Activated naive CD4-positive, alpha-beta T cell treated with anti-CD3 and anti-CD28 coated beads, Interleukin-2, amount 50 U/mL, for 16 hours (primary cell): ENCODE data around the gene PPAN.

Source experiments
- DNase-seq: peaks from one replicate; pipeline ENCODE4 v3.0.0-alpha.2; 2020

The PPAN gene

DNA sequence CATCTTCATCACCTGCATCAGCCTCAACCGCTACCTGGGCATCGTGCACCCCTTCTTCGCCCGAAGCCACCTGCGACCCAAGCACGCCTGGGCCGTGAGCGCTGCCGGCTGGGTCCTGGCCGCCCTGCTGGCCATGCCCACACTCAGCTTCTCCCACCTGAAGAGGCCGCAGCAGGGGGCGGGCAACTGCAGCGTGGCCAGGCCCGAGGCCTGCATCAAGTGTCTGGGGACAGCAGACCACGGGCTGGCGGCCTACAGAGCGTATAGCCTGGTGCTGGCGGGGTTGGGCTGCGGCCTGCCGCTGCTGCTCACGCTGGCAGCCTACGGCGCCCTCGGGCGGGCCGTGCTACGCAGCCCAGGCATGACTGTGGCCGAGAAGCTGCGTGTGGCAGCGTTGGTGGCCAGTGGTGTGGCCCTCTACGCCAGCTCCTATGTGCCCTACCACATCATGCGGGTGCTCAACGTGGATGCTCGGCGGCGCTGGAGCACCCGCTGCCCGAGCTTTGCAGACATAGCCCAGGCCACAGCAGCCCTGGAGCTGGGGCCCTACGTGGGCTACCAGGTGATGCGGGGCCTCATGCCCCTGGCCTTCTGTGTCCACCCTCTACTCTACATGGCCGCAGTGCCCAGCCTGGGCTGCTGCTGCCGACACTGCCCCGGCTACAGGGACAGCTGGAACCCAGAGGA, 7.9 kb downstream of the PPAN start:
- no peak for DNase-seq

DNA sequence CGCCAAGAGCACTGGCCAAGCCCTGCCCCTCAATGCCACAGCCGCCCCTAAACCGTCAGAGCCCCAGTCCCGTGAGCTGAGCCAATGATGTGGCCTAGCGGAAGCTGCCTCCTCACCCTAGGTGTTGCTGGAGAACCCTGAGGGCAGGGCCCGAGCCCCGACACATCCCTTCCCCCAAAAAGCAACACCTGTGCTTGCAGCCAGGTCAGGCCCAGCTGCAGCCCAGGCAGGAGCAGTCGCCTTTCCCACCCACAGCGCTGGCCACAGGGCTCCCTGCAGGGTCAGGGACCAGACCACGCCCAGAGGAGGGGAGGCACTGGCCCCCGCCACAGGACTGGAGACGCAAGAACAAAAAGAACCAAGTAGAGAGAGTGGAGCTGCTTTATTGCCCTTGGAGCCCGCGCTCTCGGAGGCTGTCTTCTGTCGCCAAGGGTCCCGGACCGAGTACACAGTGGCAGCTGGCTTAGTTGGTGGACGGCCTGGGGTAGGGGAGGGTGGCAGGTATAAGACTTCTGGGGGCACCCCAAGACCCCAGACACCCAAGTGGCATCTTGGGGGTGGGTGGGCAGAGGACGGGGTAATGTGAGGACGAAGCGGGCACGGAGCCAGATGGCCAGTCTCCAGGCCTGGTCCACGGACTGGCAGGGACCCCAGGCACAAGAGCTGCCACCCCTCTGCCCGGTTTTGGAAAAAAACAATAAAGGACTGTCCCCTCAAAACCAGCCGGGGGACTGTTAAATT, 8.7 kb downstream of the PPAN start:
- no peak for DNase-seq

DNA sequence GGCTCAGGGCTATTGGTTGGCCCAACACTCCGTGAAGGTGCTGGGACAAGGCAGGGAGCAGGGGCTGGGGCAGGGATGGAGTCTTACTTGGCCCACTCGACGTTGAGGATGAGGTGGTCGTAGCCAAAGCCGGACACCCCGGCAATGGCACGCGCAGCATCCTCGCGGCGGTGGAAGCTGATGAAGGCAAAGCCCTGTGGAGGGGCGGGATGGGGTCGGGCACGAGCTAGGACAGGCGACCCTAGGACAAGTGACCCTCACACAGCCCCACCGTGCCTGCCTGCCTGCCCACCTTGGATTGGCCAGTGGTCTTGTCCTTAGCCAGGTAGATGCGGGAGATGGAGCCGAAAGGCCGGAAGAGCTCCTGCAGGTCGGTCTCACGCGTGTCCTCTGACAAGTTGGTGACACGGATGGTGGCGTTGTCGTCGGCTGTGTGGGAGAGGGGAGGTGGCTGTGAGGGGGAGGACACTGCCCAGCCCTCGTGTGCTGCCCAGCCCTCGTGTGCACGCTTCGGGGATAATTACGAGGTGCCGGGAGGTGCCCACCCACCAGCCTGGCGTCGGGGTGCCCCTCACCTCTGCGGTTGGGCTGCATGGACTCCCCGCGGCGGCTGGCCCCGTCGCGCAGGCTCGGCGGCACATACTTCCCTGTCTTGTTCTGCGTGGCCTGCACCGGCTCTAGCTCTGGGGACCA, 9.4 kb downstream of the PPAN start:
- DNase-seq = no peak

DNA sequence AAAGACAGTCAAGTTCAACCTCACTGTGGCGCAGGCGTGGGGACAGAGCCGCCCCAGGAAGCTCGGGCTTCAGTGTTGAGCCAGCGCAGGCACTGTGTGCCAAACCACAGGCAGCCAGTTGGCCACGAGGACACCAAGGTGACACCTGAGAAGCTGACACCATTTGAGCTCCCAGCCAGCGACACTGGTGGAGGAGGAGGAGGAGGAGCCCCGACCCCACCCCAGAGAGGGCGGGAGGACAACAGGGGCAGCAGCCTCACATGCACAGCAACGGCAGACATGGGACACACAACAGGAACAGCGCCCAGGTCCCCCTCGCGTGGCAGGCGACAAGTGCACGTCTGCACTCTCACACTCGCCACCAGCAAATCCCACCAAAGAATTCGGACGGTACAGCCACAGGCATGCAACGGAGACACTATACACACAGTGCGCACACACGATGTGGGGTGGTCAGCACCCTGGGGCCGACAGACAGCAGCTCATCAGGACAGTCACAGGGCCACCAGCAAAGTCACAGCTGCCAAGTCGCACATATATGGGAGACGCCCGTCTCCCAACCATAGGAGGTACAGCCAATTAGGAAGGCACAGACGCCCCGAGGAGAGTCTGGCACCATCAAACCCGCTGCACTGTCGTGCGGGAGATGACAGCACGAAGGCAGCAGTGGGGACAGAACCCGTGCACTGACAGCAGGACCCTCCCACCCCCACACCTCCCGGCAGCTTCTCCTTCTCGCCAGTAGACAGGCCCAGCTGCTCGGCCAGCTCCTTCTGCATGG, 10.1 kb downstream of the PPAN start:
- DNase-seq = no peak

DNA sequence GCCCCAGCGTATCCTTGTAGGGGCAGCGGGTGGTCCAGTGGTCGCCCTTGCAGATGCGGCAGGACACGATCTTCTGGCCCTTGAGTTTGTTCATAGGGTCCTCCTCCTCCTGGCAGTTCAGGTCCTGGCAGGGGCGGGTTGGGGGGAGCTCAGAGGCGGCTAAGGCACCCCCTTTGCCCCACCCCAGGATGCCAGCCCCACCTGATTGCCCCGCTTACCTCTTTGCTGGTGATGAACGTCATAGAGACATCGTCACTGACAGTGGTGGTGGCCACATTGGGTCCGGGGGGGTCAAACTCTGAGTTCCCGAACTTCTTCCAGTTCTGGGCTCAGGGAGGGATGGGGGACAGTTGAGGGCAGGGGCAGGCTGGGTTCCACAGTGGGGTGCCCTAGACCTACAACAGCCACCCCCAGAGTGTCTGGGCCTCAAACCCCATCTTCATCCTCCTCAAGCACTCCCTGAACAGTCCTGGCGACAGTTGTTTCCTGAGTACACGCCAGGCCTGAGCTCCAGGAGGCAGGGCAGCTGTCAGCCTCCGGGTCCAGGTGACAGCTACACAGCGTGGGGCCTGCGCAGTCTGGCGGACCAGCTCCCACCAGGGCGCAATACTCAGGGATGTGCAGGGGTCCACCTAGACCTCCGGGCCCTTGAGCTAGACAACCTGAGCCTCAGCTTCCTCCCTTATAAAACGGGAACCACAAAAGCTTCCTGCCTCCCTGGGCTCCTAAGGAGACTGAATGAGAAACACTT, 10.9 kb downstream of the PPAN start:
- DNase-seq = no peak

DNA sequence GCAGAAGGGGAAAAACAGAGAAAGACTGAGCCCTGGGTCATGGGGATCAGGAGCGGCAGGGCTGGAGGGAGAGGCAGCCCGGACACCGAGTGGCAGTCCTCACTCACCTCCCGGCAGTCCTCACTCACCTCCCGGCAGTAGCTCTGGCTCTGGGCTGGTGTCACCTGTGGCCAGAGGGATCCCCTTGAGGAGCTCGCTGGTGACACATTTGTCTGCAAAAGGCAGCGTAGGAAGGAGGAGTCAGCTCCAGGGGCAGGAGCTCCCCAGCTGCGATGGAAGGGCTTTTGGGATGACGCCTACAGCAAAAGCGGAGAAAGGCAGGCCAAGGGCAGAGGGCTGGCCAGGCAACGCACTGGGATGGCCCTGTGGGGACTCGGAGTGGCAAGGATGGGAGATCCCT, 12.8 kb downstream of the PPAN start:
- no peak for DNase-seq

DNA sequence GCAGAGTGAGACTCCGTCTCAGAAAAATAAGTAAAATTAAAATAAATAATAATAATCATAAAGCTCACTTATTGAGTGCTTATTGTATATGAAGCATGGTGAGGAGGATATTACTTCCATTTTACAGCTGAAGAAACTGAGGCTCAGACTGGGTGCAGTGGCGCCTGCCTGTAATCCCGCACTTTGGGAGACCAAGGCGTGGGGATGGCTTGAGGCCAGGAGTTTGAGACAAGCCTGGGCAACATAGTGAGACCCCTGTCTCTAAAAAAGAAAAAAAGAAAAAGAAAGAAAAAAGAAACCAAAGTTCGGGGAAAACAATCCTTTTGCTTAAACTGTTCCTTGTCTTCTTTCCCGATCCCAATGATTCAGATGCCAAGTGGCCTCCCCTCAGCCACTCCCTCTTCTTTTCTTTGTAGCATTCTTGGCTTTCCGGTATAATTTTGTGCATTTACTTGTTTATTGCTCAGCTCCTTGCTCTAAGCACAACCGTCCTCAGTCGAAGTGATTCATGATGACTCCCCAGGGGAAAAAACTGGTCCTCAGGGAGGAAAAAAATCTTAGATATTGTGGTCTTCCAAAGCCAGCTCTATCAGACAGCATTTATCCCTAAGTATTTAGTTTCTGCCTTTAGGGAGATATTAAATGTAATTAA, 14.5 kb downstream of the PPAN start:
- DNase-seq = no peak

DNA sequence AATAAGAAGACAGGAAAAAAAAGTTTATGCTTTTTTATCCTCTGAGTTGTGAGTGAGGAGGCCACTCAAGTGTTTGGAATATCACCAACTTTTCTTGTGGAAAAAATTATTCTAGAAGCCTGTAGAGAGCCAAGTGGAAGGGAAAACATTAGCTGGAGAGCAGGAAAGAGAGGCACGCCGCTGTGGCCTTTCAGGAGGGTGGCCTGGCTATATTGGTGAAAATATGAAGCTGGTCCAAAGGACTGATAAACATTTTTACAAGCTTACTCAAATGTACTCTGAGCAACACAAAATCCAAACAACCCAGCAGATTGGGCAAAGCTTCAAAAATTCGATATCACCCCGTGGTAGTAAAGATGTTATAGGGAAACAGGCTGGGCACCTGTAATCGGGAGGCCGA, 15.9 kb downstream of the PPAN start:
- DNase-seq = no peak

DNA sequence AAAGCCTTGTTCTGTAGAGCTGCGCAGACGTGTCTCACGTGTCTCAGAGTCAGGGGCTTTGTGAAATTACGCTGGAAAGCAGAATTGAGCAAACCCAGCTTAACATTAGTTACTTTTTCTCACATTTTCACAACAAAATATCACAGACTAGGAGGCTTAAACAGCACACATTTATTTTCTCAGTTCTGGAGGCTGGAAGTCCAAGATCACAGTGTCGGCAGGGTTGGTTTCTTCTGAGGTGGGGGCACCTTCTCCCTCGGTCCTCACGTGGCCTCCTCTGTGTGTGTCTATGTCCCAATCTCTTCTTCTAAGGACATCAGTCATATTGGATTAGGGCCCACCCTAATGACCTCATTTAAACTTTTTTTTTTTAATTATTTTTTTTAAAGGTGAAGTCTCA, 18.3 kb downstream of the PPAN start:
- DNase-seq = no peak

DNA sequence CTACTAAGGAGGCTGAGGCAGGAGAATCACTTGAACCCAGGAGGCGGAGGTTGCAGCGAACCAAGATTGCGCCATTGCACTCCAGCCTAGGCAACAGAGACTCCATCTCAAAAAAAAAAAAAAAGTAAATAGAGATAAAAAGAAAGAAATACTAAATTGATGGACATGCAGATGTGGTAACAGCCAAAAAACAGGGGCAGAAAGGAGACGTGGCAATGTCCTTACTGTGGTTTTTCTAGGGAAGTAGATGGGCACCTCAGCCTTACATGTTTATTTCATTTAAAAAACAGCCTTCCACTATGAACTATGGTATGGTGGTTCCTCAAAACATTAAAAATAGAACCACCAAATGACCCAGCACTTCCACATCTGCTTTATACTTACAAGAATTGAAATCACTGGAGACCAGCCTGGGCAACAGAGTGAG, 20.1 kb downstream of the PPAN start:
- no peak for DNase-seq

DNA sequence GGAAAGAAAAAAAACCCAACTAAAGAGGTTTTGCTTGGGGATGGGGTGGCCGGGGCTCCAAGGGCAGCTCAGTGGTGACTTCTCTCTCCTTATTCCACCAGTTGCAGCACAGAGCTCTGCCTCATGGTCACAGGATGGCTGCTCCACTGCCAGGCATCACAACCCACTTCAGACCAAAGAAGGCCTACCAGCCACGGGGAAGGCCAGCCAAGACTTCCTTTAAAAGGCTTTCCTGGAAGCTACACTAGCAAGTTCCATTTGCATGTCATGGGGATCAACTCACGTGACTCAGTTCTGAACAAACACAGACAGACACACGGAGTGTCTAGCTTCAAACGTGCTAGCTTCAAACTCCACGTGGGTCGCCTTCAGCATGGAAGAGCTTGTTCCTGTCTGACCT, 26.7 kb downstream of the PPAN start:
- DNase-seq = no peak

DNA sequence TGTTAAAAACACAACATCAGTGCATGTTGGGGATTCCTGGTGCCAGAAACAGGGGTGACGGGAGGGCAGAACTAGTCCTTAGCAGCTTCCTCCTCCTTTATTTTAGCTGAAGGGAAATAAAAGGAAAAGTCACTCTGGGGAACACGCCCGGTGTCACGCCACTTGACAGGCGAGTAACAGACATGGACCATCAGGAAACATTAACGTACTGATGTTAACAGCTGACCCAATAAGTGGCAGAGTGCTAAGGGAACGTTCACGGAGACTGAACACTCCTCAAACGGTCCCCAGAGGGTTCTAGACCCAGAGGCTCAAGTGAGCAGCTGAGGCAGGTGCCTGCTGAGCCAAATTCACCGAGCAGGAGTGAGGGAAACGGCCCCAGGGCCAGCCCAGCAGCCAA, 27.4 kb downstream of the PPAN start:
- DNase-seq = no peak

DNA sequence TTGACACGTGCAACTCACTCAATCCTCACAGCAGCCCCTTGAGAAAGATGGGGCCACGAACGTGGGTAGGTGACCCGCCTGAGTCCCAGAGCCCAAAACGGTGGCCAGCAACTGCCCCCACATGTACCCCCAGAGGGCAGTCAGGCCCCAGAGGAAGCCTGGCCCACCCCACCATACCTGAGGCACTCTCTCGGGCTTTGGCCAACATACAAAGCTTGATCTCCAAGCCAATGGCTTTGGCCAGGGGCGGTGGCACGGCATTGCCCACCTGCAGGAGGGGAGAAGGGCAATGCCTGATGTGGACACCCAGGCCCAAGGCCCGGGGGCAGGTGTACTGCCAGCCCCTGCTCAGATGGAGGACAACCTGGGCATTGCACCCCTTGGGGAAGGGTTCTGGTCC, 27.9 kb downstream of the PPAN start:
- no peak for DNase-seq

DNA sequence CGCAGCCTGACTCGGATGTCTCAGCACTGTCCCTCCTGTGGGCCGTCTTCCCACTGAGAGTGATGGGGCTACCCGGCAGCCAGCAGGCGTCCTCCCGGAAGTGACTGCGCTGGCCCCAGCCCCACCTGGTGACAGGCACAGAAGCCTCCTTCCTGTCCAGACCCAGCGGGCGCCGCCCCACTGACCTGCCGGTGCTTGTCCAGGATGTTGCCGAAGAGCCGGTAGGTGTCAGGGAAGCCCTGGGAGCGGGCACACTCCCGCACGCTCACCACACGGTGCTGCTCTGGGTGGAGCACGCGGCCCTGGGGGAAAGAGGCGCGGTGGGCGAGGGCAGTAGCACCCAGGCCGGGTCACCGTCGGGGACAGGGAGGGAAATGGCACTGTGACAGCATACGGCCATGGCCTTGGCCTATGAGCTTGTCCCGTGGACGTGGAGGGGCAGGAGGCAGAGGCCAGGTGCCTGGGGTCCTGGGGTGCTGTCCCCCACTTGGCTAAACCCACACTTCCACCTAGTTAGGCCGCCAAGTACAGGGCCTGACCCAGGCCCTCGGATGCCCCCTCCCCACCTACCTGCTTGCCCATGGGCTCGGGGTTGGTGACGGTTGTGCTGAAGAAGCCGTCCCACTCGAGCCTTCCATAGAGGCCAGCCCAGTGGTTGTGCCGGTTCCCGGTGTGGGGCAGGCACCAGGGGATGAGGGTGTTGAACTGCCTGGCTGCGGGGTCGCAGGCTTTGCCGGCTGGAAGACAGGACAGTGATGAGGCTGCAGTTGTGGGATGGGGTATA, 29.6 kb downstream of the PPAN start:
- DNase-seq = no peak

DNA sequence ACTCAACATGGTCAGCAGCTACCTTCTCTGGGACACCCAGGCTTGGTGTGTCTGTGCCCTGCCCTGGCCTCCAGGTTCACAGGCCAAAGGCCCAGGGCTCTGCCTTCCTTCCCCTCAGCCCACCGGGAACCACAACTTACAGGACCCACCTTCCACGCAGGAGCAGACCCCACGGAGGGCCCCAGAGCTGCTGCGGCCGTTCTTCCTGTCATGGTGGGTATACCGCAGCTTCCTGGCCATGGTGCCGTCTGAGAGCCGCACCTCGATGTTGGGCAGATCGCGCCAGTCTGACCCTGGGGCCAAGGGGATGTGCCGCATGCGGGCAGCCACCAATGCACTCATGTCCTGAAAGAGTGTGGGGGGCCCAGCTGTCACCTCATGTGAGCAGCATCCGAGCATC, 30.8 kb downstream of the PPAN start:
- DNase-seq = no peak

DNA sequence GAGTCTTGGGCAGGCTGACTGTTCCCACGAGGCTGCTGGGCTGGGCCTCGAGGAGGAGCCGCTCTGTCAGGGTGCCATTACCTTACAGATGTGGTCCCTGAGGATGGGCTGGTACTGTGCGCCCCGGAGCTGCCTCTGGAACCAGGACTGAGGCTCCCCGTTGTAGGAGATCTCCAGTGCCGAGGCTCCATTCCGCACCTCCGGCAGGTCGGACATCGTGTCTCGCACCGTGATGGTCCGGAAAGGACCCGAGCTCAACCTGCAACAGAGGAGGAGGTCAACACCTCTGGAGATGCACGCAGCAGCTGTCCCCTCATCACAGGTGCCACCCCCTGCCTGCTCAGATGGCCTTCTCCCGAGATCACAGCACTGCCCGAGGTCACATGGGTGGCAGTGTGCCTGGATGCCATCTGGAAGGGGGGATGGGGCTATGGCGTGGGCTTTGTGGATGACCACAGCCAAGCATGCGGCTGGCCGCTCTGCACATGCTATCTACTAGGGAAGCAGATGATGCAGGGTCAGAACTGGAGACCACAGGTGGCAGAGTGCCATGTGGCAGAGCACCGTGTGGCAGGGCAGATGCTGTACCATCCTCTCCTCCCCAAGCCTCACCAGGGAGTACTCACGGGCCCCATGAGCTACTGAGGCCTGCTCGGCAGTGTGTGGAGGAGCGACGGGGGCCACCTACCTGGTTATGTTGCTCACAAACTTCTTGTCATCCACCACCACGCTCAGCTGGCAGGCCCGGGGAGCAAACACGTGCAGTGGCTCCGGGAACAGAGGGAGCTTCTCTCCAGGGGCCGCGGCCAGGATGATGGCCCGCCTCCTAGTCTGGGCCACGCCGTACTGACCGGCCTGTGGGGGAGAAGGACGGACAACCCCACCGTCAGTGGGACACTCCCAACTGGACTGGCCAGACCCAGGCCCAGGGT, 31.9 kb downstream of the PPAN start:
- DNase-seq = no peak

DNA sequence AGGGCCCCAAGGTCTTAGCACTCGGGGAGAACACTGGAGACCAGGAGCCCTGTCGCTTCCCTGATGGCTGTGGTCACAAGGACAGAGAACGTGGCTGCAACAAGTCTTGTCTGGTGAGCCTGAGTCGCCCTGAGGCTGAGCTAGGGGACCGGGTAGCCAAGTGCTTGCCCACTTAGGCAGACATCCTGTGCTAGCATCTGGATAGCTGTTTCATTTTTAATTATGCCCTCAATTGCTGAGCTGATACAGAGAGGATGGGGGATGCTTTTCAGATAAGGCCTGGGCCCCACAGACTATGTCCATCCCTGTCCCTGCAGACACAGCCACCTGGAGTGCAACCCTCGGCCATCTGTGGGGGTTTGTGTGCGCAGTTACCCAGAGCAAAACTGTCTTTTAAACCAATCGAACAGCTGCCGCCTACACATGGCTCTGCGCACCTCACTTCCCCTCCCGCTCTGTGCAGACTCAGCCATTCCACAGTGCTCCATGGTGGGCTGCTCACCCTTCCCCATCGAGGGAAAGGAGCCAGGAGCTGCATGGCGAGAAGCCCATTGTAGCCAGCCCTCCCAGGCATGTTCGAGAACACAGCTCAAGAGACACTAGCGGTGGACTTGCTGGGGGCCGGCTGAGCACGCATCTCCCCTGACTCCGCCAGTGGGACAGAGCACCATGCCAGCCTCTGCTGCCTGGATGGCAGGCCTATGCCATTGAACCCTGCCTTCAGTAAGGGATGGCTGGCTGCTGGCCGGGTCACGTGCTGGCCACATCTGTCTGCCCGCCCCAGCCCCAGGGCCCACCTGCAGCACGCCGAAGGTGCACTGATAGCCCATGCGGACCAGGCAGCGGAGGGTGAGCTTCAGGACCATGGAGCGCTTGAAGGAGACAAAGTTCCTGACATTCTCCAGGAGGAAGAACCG, 33.0 kb downstream of the PPAN start:
- DNase-seq = no peak

DNA sequence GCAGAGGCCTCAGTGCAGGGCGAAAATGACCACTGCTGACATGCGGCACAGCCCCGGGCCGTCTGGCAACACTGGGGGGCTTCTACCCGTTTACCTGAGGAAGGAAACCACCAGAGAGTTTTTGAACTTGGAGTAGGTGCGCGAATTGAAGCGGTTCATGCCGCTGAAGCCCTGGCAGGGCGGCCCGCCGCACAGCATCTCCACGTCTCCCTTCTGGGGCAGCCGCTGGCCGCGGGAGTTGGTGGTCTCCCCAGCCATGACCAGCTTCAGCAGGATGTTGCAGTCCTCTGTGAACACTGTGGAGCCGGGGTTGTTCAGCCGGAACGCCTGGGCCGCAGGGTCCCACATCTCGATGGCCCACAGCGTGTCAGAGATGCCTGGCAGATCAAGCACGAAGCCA, 33.8 kb downstream of the PPAN start:
- DNase-seq = no peak

DNA sequence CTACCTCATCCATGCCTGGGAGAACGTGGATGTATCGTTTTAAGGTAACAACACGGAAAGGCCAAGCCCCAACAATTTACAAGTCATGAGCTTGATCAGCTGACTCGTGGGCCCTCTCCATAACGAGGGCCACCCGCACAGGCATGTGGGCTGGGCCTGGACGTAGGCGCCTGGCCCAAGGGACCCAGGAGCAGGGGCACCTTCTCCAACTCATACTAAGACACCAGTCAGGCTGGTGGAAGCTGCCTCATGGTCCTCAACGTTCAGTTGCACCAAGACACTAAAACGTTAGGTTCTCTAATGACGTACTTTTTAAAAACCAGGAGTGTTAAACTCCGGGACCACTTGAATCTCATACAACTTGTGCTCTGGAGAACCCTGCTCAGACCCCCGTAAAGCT, 35.3 kb downstream of the PPAN start:
- no peak for DNase-seq
